ENCODE measurements around the gene TNK2. TPM values are rescaled to one million over a fixed set of nuclear protein-coding genes. Genes with fewer than 3 reads are reported as not detected.

TNK2 gene
- total and polyA plus RNA-seq, 2 of the 8 experiments (the other 6 are each of a cell fraction or from before 2014, with no cell fraction given), result 10.4 to 33.9 TPM

DNA sequence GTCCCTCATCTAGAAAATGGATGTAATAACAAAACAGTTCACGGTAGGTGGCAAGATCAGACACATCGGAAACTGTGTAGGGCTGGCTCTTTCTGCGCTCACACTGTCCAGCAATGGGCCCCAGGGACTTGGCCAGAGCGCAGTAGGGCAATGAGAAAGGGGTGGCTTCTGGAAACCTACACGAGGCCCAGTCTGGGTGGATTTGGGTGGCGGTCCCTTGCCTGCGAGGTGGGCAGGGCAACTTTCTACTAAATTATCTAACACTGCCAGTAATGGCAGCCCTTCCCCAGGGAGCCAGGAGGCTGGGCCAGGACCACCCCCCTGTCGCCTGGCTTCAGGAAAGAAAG is 2.1 kb upstream of the TNK2 start:
- Histone ChIP-seq H2AFZ (ENCODE audit: low read length) (0 out of 2 replicates have a peak overlapping the region, but pooled peaks have one; percentile 27), H3K79me1 (ENCODE audit: low read depth, low read length) (no peaks in the 10 kb centered on the region; the same call in 1 of the 2 replicates), H2AK5ac (ENCODE audit: low read depth, low read length) (no peak overlapping the region), H2BK15ac (ENCODE audit: low read length) (peak overlapping the region; percentile 92; the same call in 1 of the 2 replicates), H3K27ac (ENCODE audit: low read depth, low read length) (no peak overlapping the region), H3K79me2 (ENCODE audit: control insufficient read depth in 1 of 2, insufficient read depth in 2 of 2, low read length in 2 of 2) (peaks cover 7 to 11% of the 10 kb centered on the region in 2 experiments; a peak in 3 of 4 replicates), H3K23me2 (ENCODE audit: low read depth, low read length) (peaks cover 13% of the 10 kb centered on the region), H3K4me3 (ENCODE audit: extremely low read depth in 1 of 4, insufficient read depth in 2 of 4, low read depth in 3 of 4, low read length in 4 of 4) (peak overlapping the region in 3 of 4 experiments; percentile 62 to 79 (median 77); a peak in 2 of 8 replicates), H4K5ac (ENCODE audit: insufficient read length, low read depth, low read length) (no peak overlapping the region), H2BK20ac (ENCODE audit: low read length) (no peak overlapping the region), H4K20me1 (replicated peaks in 1 of 2; ENCODE audit: control insufficient read depth in 1 of 2, insufficient read depth in 2 of 2, low read length in 2 of 2) (peaks cover 5 to 23% of the 10 kb centered on the region in 2 experiments), H3K14ac (ENCODE audit: insufficient read length) (no peak overlapping the region), H3K23ac (ENCODE audit: insufficient read length) (no peak overlapping the region), H3K4me1 (replicated peaks in 1 of 4; ENCODE audit: control insufficient read depth in 3 of 4, insufficient read depth in 4 of 4, low read length in 3 of 4) (peaks cover 7 to 21% (median 19%) of the 10 kb centered on the region in 4 experiments), H4K91ac (replicated peaks; ENCODE audit: insufficient read length, low read length) (peak overlapping the region; percentile 35), H4K8ac (ENCODE audit: extremely low read depth, insufficient read depth, low read length) (peak overlapping the region; percentile 4; the same call in 1 of the 2 replicates), H3K4me2 (ENCODE audit: insufficient read depth in 1 of 2, low read depth in 2 of 2, low read length in 2 of 2) (peak overlapping the region; percentile 68 to 87), H3K56ac (replicated peaks; ENCODE audit: insufficient read length, low read depth, low read length) (no peak overlapping the region), H3K9me3 (ENCODE audit: insufficient read depth in 2 of 2, low read depth in 1 of 2, low read length in 1 of 2) (no peaks in the 10 kb centered on the region), H2BK12ac (ENCODE audit: low read depth, low read length) (peak overlapping the region; percentile 6; the same call in 1 of the 2 replicates), H3K9ac (replicated peaks in 1 of 4; ENCODE audit: extremely low read depth in 1 of 4, low read depth in 3 of 4, low read length in 3 of 4) (peak overlapping the region in 1 of 4 experiments; percentile 2; a peak in 1 of 7 replicates), H3K36me3 (ENCODE audit: control insufficient read depth in 2 of 4, insufficient read depth in 4 of 4, low read length in 3 of 4) (no peaks in the 10 kb centered on the region), H3K4ac (replicated peaks; ENCODE audit: insufficient read length, low read depth, low read length) (no peak overlapping the region), H2BK120ac (replicated peaks; ENCODE audit: low read depth, low read length) (no peak overlapping the region), H3K27me3 (replicated peaks in 1 of 4; ENCODE audit: control insufficient read depth in 3 of 4, extremely low read depth in 1 of 4, insufficient read depth in 3 of 4, low read length in 3 of 4) (peaks cover 0 to 15% (median 5%) of the 10 kb centered on the region in 4 experiments; a peak in 5 of 7 replicates), H3K18ac (ENCODE audit: extremely low read depth, low read length) (0 out of 2 replicates have a peak overlapping the region, but pooled peaks have one; percentile 55), H2BK5ac (ENCODE audit: low read depth, low read length) (peak overlapping the region; percentile 71; the same call in 1 of the 2 replicates)
- FAIRE-seq (no peak), DNase-seq (ENCODE audit: low read depth in 1 of 2, low spot score in 2 of 2) (no peak)
- ChIA-PET CTCF (ENCODE audit: partially characterized antibody) (interaction anchor here (1.8 to 6.4 kb wide), 4 partner anchors 8 to 51 kb away, joined by 4 to 59 read pairs (median 32); no protein-coding TSS in a partner anchor), POLR2A (ENCODE audit: partially characterized antibody) (interaction anchor here (0.6 to 2.9 kb wide), 2 partner anchors 9 to 89 kb away, joined by 3 to 11 read pairs; no protein-coding TSS in a partner anchor)
- 64% methylated on average over 8 of the region's 8 CpGs; no CpG with 5 or more reads in 1 of the 2 experiments for WGBS, 2 experiments (ENCODE audit: extremely low coverage in 1 of 2, insufficient coverage in 1 of 2, insufficient read length in 1 of 2, insufficient replicate concordance in 2 of 2, low coverage in 1 of 2, low lambda C conversion rate in 2 of 2, missing lambda C conversion rate in 1 of 2)
- TF ChIP-seq EZH2 (IDR thresholded peaks at IDR 0.05; ENCODE audit: low read depth, low read length, severe bottlenecking) (no peak), JUND (IDR thresholded peaks at IDR 0.05; ENCODE audit: low read length) (no peak), HDAC2 (IDR thresholded peaks at IDR 0.05; ENCODE audit: borderline replicate concordance in 1 of 2, low read depth in 2 of 2, low read length in 2 of 2) (no peak), KDM4A (IDR thresholded peaks at IDR 0.05; ENCODE audit: low read depth, low read length, severe bottlenecking) (no peak), SP2 (IDR thresholded peaks at IDR 0.05; ENCODE audit: low read length) (no peak), RNF2 (IDR thresholded peaks at IDR 0.05; ENCODE audit: borderline replicate concordance, low read depth, low read length, missing control alignments, poor library complexity, severe bottlenecking) (no peak), BRCA1 (IDR thresholded peaks at IDR 0.05; ENCODE audit: low read depth, low read length) (no peak), GABPA (IDR thresholded peaks at IDR 0.05; ENCODE audit: borderline replicate concordance, insufficient read depth, low read length) (no peak), SAP30 (IDR thresholded peaks at IDR 0.05; ENCODE audit: insufficient read depth, insufficient replicate concordance, low read length) (no peak), POLR2A (IDR thresholded peaks at IDR 0.05; ENCODE audit: control extremely low read depth in 1 of 2, low read depth in 2 of 2, low read length in 2 of 2) (no peak)
- TF ChIP-seq, protein P1, sequence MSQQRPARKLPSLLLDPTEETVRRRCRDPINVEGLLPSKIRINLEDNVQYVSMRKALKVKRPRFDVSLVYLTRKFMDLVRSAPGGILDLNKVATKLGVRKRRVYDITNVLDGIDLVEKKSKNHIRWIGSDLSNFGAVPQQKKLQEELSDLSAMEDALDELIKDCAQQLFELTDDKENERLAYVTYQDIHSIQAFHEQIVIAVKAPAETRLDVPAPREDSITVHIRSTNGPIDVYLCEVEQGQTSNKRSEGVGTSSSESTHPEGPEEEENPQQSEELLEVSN (IDR thresholded peaks at IDR 0.05), result no peak
